ENCODE measurements around the gene SIPA1L3. TPM values are rescaled to one million over a fixed set of nuclear protein-coding genes. Genes with fewer than 3 reads are reported as not detected.

The SIPA1L3 gene
- total RNA-seq, 2 experiments from 2014 or later: 10.5 to 18.3 TPM

GRCh38 chr19:37886571-37886970 is 20.4 kb upstream of the SIPA1L3 start:
- DNase-seq (no peak), ATAC-seq (no peak)
- H3K9me3 Mint-ChIP-seq (ENCODE audit: low read depth): peaks cover 7% of the 10 kb centered on the region
- ChIA-PET POLR2A (no interaction called here), CTCF (no interaction called here)
- no peaks in the 10 kb centered on the region for H3K36me3 Mint-ChIP-seq (ENCODE audit: low read depth)
- intact Hi-C loops (cut with DNase I, micrococcal nuclease): no loop called here
- H3K27me3 Mint-ChIP-seq: peaks cover under 1% of the 10 kb centered on the region
- H3K4me3 Mint-ChIP-seq: no peak overlapping the region
- H3K4me1 Mint-ChIP-seq: no peaks in the 10 kb centered on the region
- H3K27ac Mint-ChIP-seq: no peak overlapping the region

DNA sequence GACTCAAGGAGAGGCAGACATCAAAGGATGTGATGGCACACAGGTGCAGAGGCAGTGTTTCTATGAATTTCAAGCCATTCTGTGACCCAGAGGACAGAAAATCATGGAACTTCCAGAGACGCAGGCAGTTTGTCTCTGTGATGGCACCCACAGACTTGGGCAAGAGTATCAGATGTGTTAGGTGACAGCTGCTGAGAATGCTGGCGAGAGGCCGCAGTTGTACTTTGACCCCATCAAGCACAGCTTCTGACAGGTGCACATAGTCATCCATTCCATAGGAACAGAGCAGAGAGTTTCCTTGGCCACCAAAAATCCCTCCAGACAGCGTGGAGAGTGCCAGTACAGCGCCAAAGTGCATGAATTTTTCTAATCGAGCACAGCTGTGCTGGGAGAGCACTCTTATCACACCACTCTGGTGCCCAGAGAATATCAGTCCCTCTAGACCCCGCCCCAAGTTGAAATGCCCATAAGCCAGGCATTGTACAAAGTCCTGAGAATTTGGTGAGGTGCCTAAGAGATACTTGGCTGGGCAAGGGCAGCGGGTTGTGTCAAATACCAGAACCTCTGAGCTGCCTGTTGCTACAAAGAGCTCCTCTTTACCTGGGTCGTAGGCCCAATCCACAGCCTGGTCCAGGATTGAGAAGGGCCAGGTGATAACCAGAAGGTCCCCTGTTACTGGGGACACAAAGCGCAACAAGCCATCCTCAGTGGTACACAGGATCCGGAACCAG is 13.0 kb upstream of the SIPA1L3 start:
- H3K9me3 Mint-ChIP-seq (ENCODE audit: low read depth): no peaks in the 10 kb centered on the region
- H3K4me3 Mint-ChIP-seq: no peak overlapping the region
- ATAC-seq: no peak
- no peaks in the 10 kb centered on the region for H3K36me3 Mint-ChIP-seq (ENCODE audit: low read depth)
- DNase-seq: no peak
- CTCF ChIA-PET: interaction anchor here (0.7 kb wide), 1 partner anchor 333 kb away, joined by 3 read pairs; no protein-coding TSS in a partner anchor
- peaks cover 3% of the 10 kb centered on the region for H3K4me1 Mint-ChIP-seq
- H3K27ac Mint-ChIP-seq: no peak overlapping the region
- H3K27me3 Mint-ChIP-seq: peaks cover 8% of the 10 kb centered on the region
- POLR2A ChIA-PET: no interaction called here
- intact Hi-C loops (cut with DNase I, micrococcal nuclease): no loop called here

GRCh38 chr19:37896180-37896579 is 10.8 kb upstream of the SIPA1L3 start:
- CTCF ChIA-PET: interaction anchor here (2.7 kb wide), 1 partner anchor 10 kb away, joined by 15 read pairs; the partner anchor contains the start of genes SIPA1L3 and WDR87
- no peaks in the 10 kb centered on the region for H3K36me3 Mint-ChIP-seq (ENCODE audit: low read depth)

DNA sequence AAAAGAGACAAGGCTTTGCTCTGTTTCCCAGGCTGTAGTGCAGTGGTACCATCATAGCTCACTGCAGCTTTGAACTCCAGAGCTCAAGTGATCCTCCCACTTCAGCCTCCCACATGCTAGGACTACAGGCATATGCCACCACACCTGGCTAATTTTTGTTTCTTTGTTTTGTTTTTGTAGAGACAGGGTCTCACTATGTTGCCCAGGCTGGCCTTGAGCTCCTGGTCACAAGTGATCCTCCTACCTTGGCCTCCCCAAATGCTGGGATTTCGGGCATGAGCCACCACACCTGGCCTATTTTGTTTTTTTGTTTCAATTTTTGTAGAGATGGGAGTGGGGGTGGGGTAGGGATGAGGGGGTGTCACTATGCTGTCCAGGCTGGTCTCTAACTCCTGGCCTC is 7.6 kb upstream of the SIPA1L3 start:
- POLR2A ChIA-PET: no interaction called here
- H3K9me3 Mint-ChIP-seq (ENCODE audit: low read depth): no peaks in the 10 kb centered on the region
- intact Hi-C loops (cut with DNase I, micrococcal nuclease): no loop called here
- DNase-seq: no peak
- CTCF ChIA-PET: interaction anchor here (0.6 to 1.9 kb wide), 8 partner anchors 18 to 419 kb away, joined by 3 to 5 read pairs (median 4); no protein-coding TSS in a partner anchor
- H3K4me3 Mint-ChIP-seq: no peak overlapping the region
- H3K4me1 Mint-ChIP-seq: peaks cover 3% of the 10 kb centered on the region
- no peak overlapping the region for H3K27ac Mint-ChIP-seq
- no peaks in the 10 kb centered on the region for H3K27me3 Mint-ChIP-seq
- no peak for ATAC-seq
- H3K36me3 Mint-ChIP-seq (ENCODE audit: low read depth): no peaks in the 10 kb centered on the region

More at GRCh38 chr19:37896180-37896579, 10.8 kb upstream of the SIPA1L3 start:
- intact Hi-C loops (cut with DNase I, micrococcal nuclease): no loop called here
- peaks cover 3% of the 10 kb centered on the region for H3K4me1 Mint-ChIP-seq
- no peak overlapping the region for H3K27ac Mint-ChIP-seq
- H3K27me3 Mint-ChIP-seq: peaks cover 8% of the 10 kb centered on the region
- no peak overlapping the region for H3K4me3 Mint-ChIP-seq
- POLR2A ChIA-PET: no interaction called here
- ATAC-seq: no peak
- no peak for DNase-seq
- H3K9me3 Mint-ChIP-seq (ENCODE audit: low read depth): no peaks in the 10 kb centered on the region

- Mint-ChIP-seq H3K36me3 (ENCODE audit: low read depth) (no peaks in the 10 kb centered on the region), H3K27ac (no peak overlapping the region), H3K27me3 (no peaks in the 10 kb centered on the region), H3K9me3 (ENCODE audit: low read depth) (no peaks in the 10 kb centered on the region), H3K4me1 (peaks cover 3% of the 10 kb centered on the region), H3K4me3 (no peak overlapping the region)
- ATAC-seq: no peak
- ChIA-PET CTCF (interaction anchor here (0.8 to 1.9 kb wide), 6 partner anchors 33 to 418 kb away, joined by 3 to 5 read pairs (median 4); no protein-coding TSS in a partner anchor), POLR2A (no interaction called here)
- no peak for DNase-seq
- intact Hi-C loops (cut with DNase I, micrococcal nuclease): loop anchor here (5.0 kb wide), 3 partner anchors 197 to 327 kb away; no protein-coding TSS in a partner anchor
These were observed 7.0 kb upstream of the SIPA1L3 start for GRCh38 chr19:37899966-37900365.

DNA sequence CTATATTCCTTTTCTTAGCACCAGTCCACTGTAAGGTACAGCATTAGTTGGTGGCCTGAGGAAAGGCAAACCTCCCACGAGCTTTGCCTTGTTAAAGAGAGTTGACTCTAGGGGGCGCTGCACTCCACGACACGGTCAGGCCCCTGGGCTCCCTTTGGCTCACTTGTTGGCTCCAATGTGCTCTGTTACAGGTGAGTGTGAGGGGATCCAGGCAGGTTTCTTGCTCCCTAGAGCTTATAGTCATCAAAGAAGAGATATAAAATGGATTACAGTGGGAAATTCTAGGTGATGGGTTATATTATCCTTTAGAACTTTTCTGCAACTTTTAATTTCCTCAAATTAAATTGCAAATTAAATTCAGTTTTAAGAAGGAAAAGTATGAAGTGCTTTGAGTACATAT is 4.3 kb upstream of the SIPA1L3 start:
- POLR2A ChIA-PET: interaction anchor here (0.7 kb wide), 1 partner anchor 106 kb away, joined by 6 read pairs; no protein-coding TSS in a partner anchor
- peak; percentile 36 for ATAC-seq
- H3K4me1 Mint-ChIP-seq: peaks cover 10% of the 10 kb centered on the region

GRCh38 chr19:37903096-37903495 is 3.9 kb upstream of the SIPA1L3 start:
- H3K4me1 Mint-ChIP-seq: peaks cover 13% of the 10 kb centered on the region
- H3K27ac Mint-ChIP-seq: no peak overlapping the region
- intact Hi-C loops (cut with DNase I, micrococcal nuclease): loop anchor here (5.0 kb wide), 3 partner anchors 194 to 324 kb away; no protein-coding TSS in a partner anchor
- ChIA-PET POLR2A (no interaction called here), CTCF (interaction anchor here (0.6 to 2.8 kb wide), 19 partner anchors 13 to 437 kb away, joined by 3 to 18 read pairs (median 5); partner anchors contain the start of gene PPP1R14A)
- H3K4me3 Mint-ChIP-seq: no peak overlapping the region
- no peak for ATAC-seq
- H3K27me3 Mint-ChIP-seq: no peaks in the 10 kb centered on the region
- no peaks in the 10 kb centered on the region for H3K36me3 Mint-ChIP-seq (ENCODE audit: low read depth)
- no peaks in the 10 kb centered on the region for H3K9me3 Mint-ChIP-seq (ENCODE audit: low read depth)
- DNase-seq: no peak

More for the DNA sequence above, 4.3 kb upstream of the SIPA1L3 start:
- DNase-seq: peak; percentile 93
- Mint-ChIP-seq H3K27me3 (no peaks in the 10 kb centered on the region), H3K4me3 (no peak overlapping the region), H3K9me3 (ENCODE audit: low read depth) (no peaks in the 10 kb centered on the region), H3K36me3 (ENCODE audit: low read depth) (no peaks in the 10 kb centered on the region), H3K27ac (no peak overlapping the region)
- intact Hi-C loops (cut with DNase I, micrococcal nuclease): loop anchor here (1.0 to 5.0 kb wide), 5 partner anchors 193 to 433 kb away; partner anchors contain the start of gene CATSPERG (in 1 of the 2)
- CTCF ChIA-PET: interaction anchor here (0.6 to 2.8 kb wide), 35 partner anchors 13 to 1051 kb away, joined by 3 to 18 read pairs (median 4); partner anchors contain the start of genes PPP1R14A and PSMD8

DNA sequence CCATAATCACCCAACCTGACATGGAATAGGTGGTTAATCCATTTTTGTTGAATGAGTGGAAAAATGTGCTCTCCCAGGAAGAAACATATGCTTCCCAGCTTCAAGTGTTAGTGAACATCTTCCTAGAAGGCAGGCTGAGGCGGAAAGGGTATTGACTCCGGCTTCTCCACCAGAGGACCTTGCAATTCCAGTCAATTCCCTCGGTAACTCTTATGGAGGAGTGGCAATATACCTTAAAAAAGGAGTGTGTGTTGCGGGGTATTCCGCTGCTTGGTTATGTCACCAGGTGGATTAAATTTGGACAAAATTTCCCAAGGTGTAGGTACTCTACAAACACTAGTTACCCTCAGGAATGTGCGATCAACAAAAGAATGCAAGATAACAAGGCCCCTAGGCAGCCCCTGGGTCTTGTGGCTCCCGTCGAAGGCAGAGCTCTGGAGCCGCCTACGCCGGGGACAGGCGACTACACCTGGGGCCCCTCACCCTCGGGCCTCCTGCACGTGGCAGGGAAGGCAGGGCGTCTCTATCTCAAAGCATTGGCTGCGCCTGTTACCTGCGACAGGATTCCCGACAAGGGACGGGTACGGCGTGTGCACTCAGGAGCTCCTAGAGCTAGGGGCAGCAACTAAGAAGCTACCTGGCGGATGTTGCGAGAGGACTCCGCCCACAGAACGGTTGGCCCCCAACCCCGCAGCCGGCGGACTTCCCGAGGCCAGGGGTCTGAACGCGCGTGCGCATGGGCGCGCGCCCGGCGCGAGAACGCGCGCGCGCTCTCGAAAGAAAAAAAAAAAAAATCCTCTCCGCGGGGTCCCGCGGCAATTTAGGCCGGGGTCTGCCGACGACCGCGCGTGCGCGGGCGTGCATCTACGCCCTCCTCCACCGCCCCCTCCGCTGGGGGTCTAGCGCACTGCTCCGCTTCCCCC is 801 bp upstream of the SIPA1L3 start, which contains the start of gene WDR87:
TSS of gene WDR87 (minus strand) at position 649 of the 923 bp plus-strand sequence. CDS start 8,355 bp downstream, outside the sequence.
- ChIA-PET CTCF (interaction anchor here (0.5 to 3.8 kb wide), 12 partner anchors 9 to 430 kb away, joined by 3 to 16 read pairs (median 3); partner anchors contain the start of gene CATSPERG), POLR2A (interaction anchor here (0.6 to 1.2 kb wide), 5 partner anchors 142 to 829 kb away, joined by 3 to 7 read pairs (median 4); no protein-coding TSS in a partner anchor)
- Mint-ChIP-seq H3K27me3 (no peaks in the 10 kb centered on the region), H3K9me3 (ENCODE audit: low read depth) (no peaks in the 10 kb centered on the region), H3K27ac (peak within 1 kb of the TSS; percentile 74), H3K4me3 (peak within 1 kb of the TSS; percentile 73), H3K4me1 (peaks cover 20% of the 10 kb centered on the region), H3K36me3 (ENCODE audit: low read depth) (no peaks in the 10 kb centered on the region)
- ATAC-seq (no peak), DNase-seq (peak; percentile 56)
- intact Hi-C loops (cut with DNase I, micrococcal nuclease): loop anchor here (2.0 to 5.0 kb wide), 6 partner anchors 96 to 741 kb away; partner anchors contain the start of genes ACTN4 (in 1 of the 2) and ZNF527 (in 1 of the 2)

GRCh38 chr19:37907735-37908455 is 887 bp downstream of the SIPA1L3 start:
- Mint-ChIP-seq H3K4me1 (peaks cover 20% of the 10 kb centered on the region), H3K27me3 (no peaks in the 10 kb centered on the region), H3K9me3 (ENCODE audit: low read depth) (no peaks in the 10 kb centered on the region), H3K27ac (peak overlapping the region; percentile 26), H3K36me3 (ENCODE audit: low read depth) (no peaks in the 10 kb centered on the region), H3K4me3 (peak overlapping the region; percentile 73)
- intact Hi-C loops (cut with DNase I, micrococcal nuclease): loop anchor here (1.0 to 5.0 kb wide), 17 partner anchors 94 to 1022 kb away; partner anchors contain the start of genes PSMD8 (in 2 of the 2), ACTN4 (in 1 of the 2), MRPS12 (in 1 of the 2) and SARS2 (in 1 of the 2)
- ChIA-PET CTCF (interaction anchor here (0.7 to 3.8 kb wide), 7 partner anchors 11 to 378 kb away, joined by 3 to 16 read pairs (median 3); no protein-coding TSS in a partner anchor), POLR2A (interaction anchor here (0.7 to 1.2 kb wide), 4 partner anchors 140 to 428 kb away, joined by 3 to 4 read pairs (median 3); no protein-coding TSS in a partner anchor)
- DNase-seq: no peak
- ATAC-seq: no peak

DNA sequence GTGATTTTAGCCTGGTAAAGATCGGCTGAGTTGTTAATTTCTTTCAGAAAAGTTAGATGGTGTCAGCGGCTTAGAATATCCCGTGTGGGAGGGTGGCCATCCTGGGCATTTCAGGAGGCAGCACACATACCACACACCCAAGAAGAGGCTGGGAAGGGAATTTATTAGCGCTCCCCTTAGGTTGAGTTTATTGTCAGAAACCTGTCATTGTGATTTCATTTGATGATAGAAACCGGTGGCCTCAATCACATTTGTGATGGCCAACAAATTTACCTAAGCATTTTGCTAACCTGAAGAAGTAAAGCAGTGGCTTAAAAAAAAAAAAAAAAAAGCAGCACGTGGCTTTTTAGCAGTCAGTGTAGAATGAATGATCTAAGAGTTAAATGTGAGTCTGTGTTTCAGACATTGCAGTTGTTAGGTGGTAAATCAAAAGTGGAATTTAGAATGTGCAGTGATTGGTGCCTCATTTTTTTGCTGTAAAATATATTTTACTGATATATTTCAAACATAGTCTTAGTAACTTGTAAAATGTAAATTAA is 2.7 kb downstream of the SIPA1L3 start:
- Mint-ChIP-seq H3K27ac (no peak overlapping the region), H3K4me3 (no peak overlapping the region), H3K36me3 (ENCODE audit: low read depth) (peaks cover 2% of the 10 kb centered on the region), H3K4me1 (peaks cover 24% of the 10 kb centered on the region), H3K27me3 (no peaks in the 10 kb centered on the region), H3K9me3 (ENCODE audit: low read depth) (no peaks in the 10 kb centered on the region)
- ATAC-seq (no peak), DNase-seq (no peak)
- POLR2A ChIA-PET: no interaction called here
- intact Hi-C loops (cut with DNase I, micrococcal nuclease): loop anchor here in 1 of 2 experiments (5.0 kb wide), 3 partner anchors 93 to 738 kb away; partner anchors contain the start of gene ACTN4
- CTCF ChIA-PET: interaction anchor here (0.8 kb wide), 1 partner anchor 142 kb away, joined by 3 read pairs; no protein-coding TSS in a partner anchor

Measured in activated CD4-positive, alpha-beta T cell treated with anti-CD3 and anti-CD28 coated beads for 36 hours (primary cell).